CD4-positive, alpha-beta T cell (primary cell): ENCODE results near the gene C20orf202. TPM values are rescaled to one million over a fixed set of nuclear protein-coding genes. Genes with fewer than 3 reads are reported as not detected.

Source experiments
- ATAC-seq: fragments of 200-7000 bp; cut with Tn5 transposase; one replicate; pipeline ENCODE4 v1.10.0; 2022; ENCODE audit warnings: mild to moderate bottlenecking; ENCODE audit not compliant: poor library complexity
- CTCF ChIA-PET: fragments of 350-600 bp; sonication (Branson Sonifier 250); formaldehyde crosslinking; loops from one replicate; lab custom pipeline; 2021; ENCODE audit warnings: antibody characterized with exemption, inconsistent platforms; lab: Charles Lee
- POLR2A ChIA-PET: fragments of 350-600 bp; sonication (Branson Sonifier 250); formaldehyde crosslinking; loops from one replicate; lab custom pipeline; 2021; ENCODE audit warnings: antibody characterized with exemption, inconsistent platforms; lab: Charles Lee
- DNase-seq, 14 experiments: peaks; one replicate each; pipeline ENCODE4 v3.0.0-alpha.2; 2013 to 2020; ENCODE audit warnings: mixed read lengths in 2 of 14
- H3K27ac ChIP-seq, 2 donors: one replicate each; pipeline versions ENCODE4 v1.5.1 to v1.7.0; 2013; ENCODE audit warnings: low read length in 2 of 2, low read depth in 1 of 2, mild to moderate bottlenecking in 1 of 2
- H3K27me3 ChIP-seq, 2 experiments: 1 replicate in 1 of 2; 2 replicates in 1 of 2; pipeline versions ENCODE4 v1.6.1 to v1.7.0; 2013; ENCODE audit warnings: low read length in 2 of 2, control low read depth in 1 of 2, mild to moderate bottlenecking in 1 of 2, moderate library complexity in 1 of 2; ENCODE audit not compliant: insufficient read depth in 2 of 2, control insufficient read depth in 1 of 2
- H3K36me3 ChIP-seq: one replicate; pipeline ENCODE4 v1.6.1; 2013; ENCODE audit warnings: low read length, control low read depth; ENCODE audit not compliant: insufficient read depth
- H3K4me1 ChIP-seq: one replicate; pipeline ENCODE4 v1.6.1; 2013; ENCODE audit warnings: low read length, control low read depth; ENCODE audit not compliant: insufficient read depth
- H3K4me3 ChIP-seq: one replicate; pipeline ENCODE4 v1.5.1; 2013; ENCODE audit warnings: mild to moderate bottlenecking, low read length, moderate library complexity
- H3K9me3 ChIP-seq, 2 experiments: 1 replicate in 1 of 2; 2 replicates in 1 of 2; pipeline versions ENCODE4 v1.6.1 to v1.7.0; 2013; ENCODE audit warnings: low read length in 2 of 2, mild to moderate bottlenecking in 2 of 2, control low read depth in 1 of 2, moderate library complexity in 1 of 2; ENCODE audit not compliant: control insufficient read depth in 1 of 2, insufficient read depth in 1 of 2
- H3K27ac Mint-ChIP-seq: one replicate; pipeline ENCODE4 v1.8.0; 2020; ENCODE audit warnings: mixed read lengths
- H3K27me3 Mint-ChIP-seq: one replicate; pipeline ENCODE4 v1.8.0; 2021; ENCODE audit warnings: mixed read lengths
- H3K36me3 Mint-ChIP-seq: one replicate; pipeline ENCODE4 v1.8.0; 2021; ENCODE audit warnings: low read depth, mixed read lengths
- H3K4me1 Mint-ChIP-seq: one replicate; pipeline ENCODE4 v1.8.0; 2021; ENCODE audit warnings: low read depth, mixed read lengths
- H3K4me3 Mint-ChIP-seq: one replicate; pipeline ENCODE4 v1.8.0; 2020; ENCODE audit warnings: mild to moderate bottlenecking, mixed read lengths
- H3K9me3 Mint-ChIP-seq: one replicate; pipeline ENCODE4 v1.8.0; 2020; ENCODE audit warnings: mixed read lengths
- CTCF ChIP-seq: fragments of 200-600 bp; IDR thresholded peaks from one replicate; pipeline ENCODE4 v1.8.0; 2022; ENCODE audit warnings: antibody characterized with exemption, mild to moderate bottlenecking
- intact Hi-C, 2 experiments: fragments of 100-400 bp; cut with DNase I in 1 of 2; cut with micrococcal nuclease in 1 of 2; formaldehyde crosslinking; loops; one replicate each; pipeline versions ENCODE4 v1.15.1 to v1.9.0; 2023 to 2025; cut with DNase I, micrococcal nuclease
- total RNA-seq, 174 experiments: library from RNA in 2 of 174; stranded (reverse) in 2 of 174; gene quantifications; one replicate each; pipeline ENCODE4 v1.2.3 and lab custom pipeline; 2021 to 2026

Gene C20orf202
- total RNA-seq, 2 experiments from 2014 or later, result not detected

DNA sequence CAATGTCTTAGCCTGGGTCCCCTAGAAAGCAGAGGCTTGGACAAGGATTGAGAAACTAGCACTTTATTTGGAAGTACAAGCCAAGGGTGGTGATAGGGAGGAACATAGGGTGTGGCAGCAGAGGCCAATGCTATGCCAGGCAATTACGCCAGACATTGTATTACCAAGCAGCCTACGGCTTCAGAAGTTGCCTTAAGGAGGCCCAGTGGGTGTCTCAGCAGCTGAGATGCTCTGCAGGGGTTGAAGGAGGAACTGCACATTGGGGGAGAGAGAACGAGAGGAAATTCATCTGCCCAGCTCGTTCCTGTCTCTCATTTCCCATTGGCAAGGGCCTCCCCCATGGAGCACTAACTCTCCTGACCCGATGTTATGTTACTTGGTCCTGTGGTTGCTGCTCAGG lies 859 bp downstream of the C20orf202 start:
- Histone ChIP-seq H3K4me3 (no peak overlapping the region), H3K36me3 (no peaks in the 10 kb centered on the region), H3K27ac (no peak overlapping the region), H3K9me3 (no peaks in the 10 kb centered on the region), H3K4me1 (no peaks in the 10 kb centered on the region), H3K27me3 (no peaks in the 10 kb centered on the region)
- no peak for DNase-seq
- H3K27ac Mint-ChIP-seq, result no peak overlapping the region
- ChIA-PET CTCF (no interaction called here), POLR2A (no interaction called here)
- no peaks in the 10 kb centered on the region for H3K27me3 Mint-ChIP-seq
- TF ChIP-seq CTCF, result no peak
- H3K9me3 Mint-ChIP-seq, result no peaks in the 10 kb centered on the region
- intact Hi-C loops, result no loop called here
- H3K36me3 Mint-ChIP-seq, result no peaks in the 10 kb centered on the region
- no peak overlapping the region for H3K4me3 Mint-ChIP-seq
- peaks cover 8% of the 10 kb centered on the region for H3K4me1 Mint-ChIP-seq
- ATAC-seq, result no peak

DNA sequence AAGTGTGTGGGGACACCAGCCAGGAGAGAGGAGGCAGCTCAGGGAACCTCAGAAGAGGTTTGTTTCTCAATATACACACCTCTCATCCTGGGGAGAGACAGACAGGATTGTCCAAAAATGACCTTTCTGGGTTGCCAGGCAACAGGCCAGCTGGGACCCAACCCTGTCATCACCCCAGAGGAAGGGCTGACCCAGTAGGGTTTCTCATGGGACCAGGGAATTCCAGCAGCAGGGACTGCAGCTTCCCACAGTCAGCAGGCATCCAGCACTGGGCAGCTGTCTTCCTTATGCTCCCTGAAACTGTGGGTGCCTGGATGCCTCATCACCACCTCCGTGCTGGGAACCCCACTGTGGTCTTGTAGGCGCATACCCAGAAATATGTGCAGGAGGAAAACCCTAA lies 1.3 kb downstream of the C20orf202 start:
- no peaks in the 10 kb centered on the region for H3K9me3 Mint-ChIP-seq
- Histone ChIP-seq H3K9me3 (no peaks in the 10 kb centered on the region), H3K27ac (no peak overlapping the region), H3K36me3 (no peaks in the 10 kb centered on the region), H3K4me1 (no peaks in the 10 kb centered on the region), H3K27me3 (no peaks in the 10 kb centered on the region), H3K4me3 (no peak overlapping the region)
- peaks cover 8% of the 10 kb centered on the region for H3K4me1 Mint-ChIP-seq
- ChIA-PET CTCF (no interaction called here), POLR2A (no interaction called here)
- no peaks in the 10 kb centered on the region for H3K36me3 Mint-ChIP-seq
- intact Hi-C loops, result no loop called here
- H3K27ac Mint-ChIP-seq, result no peak overlapping the region
- no peak for DNase-seq
- TF ChIP-seq CTCF, result no peak
- H3K4me3 Mint-ChIP-seq, result no peak overlapping the region
- ATAC-seq, result no peak
- peaks cover 3% of the 10 kb centered on the region for H3K27me3 Mint-ChIP-seq

DNA sequence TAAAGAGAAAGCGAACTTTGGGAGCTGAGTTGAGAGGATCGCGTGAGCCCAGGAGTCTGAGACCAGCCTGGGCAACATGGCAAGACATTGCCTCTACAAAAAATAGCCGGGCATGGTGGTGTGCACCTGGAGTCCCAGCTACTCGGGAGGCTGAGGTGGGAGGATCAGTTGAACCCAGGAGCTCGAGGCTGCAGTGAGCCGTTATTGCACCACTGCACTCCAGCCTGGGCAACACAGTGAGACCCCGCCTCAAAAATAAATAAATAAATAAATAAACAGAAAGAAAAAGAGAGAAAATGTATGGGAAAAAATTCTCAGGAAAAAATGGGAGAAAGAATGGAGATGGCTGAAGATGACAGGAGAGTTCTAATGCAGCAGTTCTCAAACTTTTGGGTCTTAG lies 2.5 kb downstream of the C20orf202 start:
- ATAC-seq (no peak), DNase-seq (no peak)
- no peak overlapping the region for H3K27ac Mint-ChIP-seq
- no peaks in the 10 kb centered on the region for H3K4me1 ChIP-seq
- no peak for TF ChIP-seq CTCF
- H3K36me3 ChIP-seq, result no peaks in the 10 kb centered on the region
- no peaks in the 10 kb centered on the region for H3K4me1 Mint-ChIP-seq
- H3K27ac ChIP-seq, result no peak overlapping the region
- H3K4me3 ChIP-seq, result no peak overlapping the region
- H3K27me3 Mint-ChIP-seq, result peaks cover 4% of the 10 kb centered on the region
- no peaks in the 10 kb centered on the region for H3K9me3 Mint-ChIP-seq
- H3K9me3 ChIP-seq, result no peaks in the 10 kb centered on the region
- intact Hi-C loops, result no loop called here
- POLR2A ChIA-PET, result interaction anchor here (1.0 kb wide), 1 partner anchor 87 kb away, joined by 4 read pairs; no protein-coding TSS in a partner anchor
- H3K27me3 ChIP-seq, result no peaks in the 10 kb centered on the region
- CTCF ChIA-PET, result no interaction called here
- H3K4me3 Mint-ChIP-seq, result no peak overlapping the region
- no peaks in the 10 kb centered on the region for H3K36me3 Mint-ChIP-seq
